Nephron (organoid): ENCODE results near the gene ZFR2.
A peak's percentile ranks its signal among the peaks of the same experiment; 100 is the strongest.

ENCODE experiments used
- H3K27ac Mint-ChIP-seq, 3 experiments: 2 replicates each; pipeline ENCODE4 v1.8.0; 2020; ENCODE audit warnings: mixed read lengths in 3 of 3, mild to moderate bottlenecking in 2 of 3, moderate library complexity in 1 of 3
- H3K27me3 Mint-ChIP-seq: 2 replicates; pipeline ENCODE4 v1.8.0; 2021; ENCODE audit warnings: low read depth, mild to moderate bottlenecking, moderate library complexity, mixed read lengths
- H3K36me3 Mint-ChIP-seq: 2 replicates; pipeline ENCODE4 v1.8.0; 2020; ENCODE audit warnings: low read depth, mixed read lengths
- H3K4me1 Mint-ChIP-seq: 2 replicates; pipeline ENCODE4 v1.8.0; 2020; ENCODE audit warnings: mixed read lengths
- H3K4me3 Mint-ChIP-seq, 3 experiments: 2 replicates each; pipeline ENCODE4 v1.8.0; 2020; ENCODE audit warnings: mild to moderate bottlenecking in 3 of 3, mixed read lengths in 3 of 3, moderate library complexity in 2 of 3
- H3K9me3 Mint-ChIP-seq: 2 replicates; pipeline ENCODE4 v1.8.0; 2020; ENCODE audit warnings: mixed read lengths
- TF ChIP-seq, protein P1 (sequence below), 3 experiments: fragments of 200-600 bp; sonication (generic); IDR thresholded peaks; one replicate each; pipeline ENCODE4 v1.5.0; 2021; ENCODE audit warnings: antibody characterized with exemption in 3 of 3; ENCODE audit not compliant: unreplicated experiment in 3 of 3

ZFR2 gene

DNA sequence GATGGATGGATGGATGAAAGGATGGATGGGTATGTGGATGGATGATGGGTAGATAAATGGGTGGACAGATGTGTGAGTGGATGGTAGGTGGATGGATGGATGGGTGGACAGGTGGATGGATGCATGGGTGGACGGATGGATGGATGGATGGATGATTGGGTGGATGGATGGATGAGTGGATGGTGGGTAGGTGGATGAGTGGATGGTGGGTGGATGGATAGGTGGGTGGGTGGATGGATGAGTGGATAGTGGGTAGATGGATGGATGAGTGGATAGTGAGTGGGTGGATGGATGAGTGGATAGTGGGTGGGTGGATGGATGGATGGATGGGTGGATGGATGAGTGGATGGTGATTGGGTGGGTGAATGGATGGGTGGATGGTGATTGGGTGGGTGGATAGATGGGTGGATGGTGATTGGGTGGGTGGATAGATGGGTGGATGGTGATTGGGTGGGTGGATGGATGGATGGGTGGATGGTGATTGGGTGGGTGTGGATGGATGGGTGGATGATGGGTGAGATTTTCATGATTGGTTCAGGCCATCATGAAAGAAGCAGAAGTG is 92.3 kb downstream of the ZFR2 start:
- Mint-ChIP-seq H3K36me3 (no peaks in the 10 kb centered on the region), H3K9me3 (peaks cover 8% of the 10 kb centered on the region), H3K27ac (no peak overlapping the region), H3K27me3 (peaks cover 20% of the 10 kb centered on the region), H3K4me1 (peaks cover 3% of the 10 kb centered on the region), H3K4me3 (no peak overlapping the region)
- TF ChIP-seq, protein P1, sequence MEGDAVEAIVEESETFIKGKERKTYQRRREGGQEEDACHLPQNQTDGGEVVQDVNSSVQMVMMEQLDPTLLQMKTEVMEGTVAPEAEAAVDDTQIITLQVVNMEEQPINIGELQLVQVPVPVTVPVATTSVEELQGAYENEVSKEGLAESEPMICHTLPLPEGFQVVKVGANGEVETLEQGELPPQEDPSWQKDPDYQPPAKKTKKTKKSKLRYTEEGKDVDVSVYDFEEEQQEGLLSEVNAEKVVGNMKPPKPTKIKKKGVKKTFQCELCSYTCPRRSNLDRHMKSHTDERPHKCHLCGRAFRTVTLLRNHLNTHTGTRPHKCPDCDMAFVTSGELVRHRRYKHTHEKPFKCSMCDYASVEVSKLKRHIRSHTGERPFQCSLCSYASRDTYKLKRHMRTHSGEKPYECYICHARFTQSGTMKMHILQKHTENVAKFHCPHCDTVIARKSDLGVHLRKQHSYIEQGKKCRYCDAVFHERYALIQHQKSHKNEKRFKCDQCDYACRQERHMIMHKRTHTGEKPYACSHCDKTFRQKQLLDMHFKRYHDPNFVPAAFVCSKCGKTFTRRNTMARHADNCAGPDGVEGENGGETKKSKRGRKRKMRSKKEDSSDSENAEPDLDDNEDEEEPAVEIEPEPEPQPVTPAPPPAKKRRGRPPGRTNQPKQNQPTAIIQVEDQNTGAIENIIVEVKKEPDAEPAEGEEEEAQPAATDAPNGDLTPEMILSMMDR (IDR thresholded peaks at IDR 0.05; ENCODE audit: unreplicated experiment in 3 of 3) = no peak

GRCh38 chr19:3775831-3776230 is 93.0 kb downstream of the ZFR2 start:
- Mint-ChIP-seq H3K4me3 (no peak overlapping the region), H3K9me3 (peaks cover under 1% of the 10 kb centered on the region), H3K27ac (no peak overlapping the region)

GRCh38 chr19:3775374-3775711 is 93.5 kb downstream of the ZFR2 start:
- TF ChIP-seq, protein P1 (IDR thresholded peaks at IDR 0.05; ENCODE audit: unreplicated experiment in 3 of 3) = no peak
- H3K4me3 Mint-ChIP-seq = no peak overlapping the region
- H3K27ac Mint-ChIP-seq = no peak overlapping the region
- H3K36me3 Mint-ChIP-seq = no peaks in the 10 kb centered on the region
- no peaks in the 10 kb centered on the region for H3K9me3 Mint-ChIP-seq
- peaks cover 13% of the 10 kb centered on the region for H3K27me3 Mint-ChIP-seq
- peaks cover 9% of the 10 kb centered on the region for H3K4me1 Mint-ChIP-seq

More at GRCh38 chr19:3775831-3776230, 93.0 kb downstream of the ZFR2 start:
- Mint-ChIP-seq H3K36me3 (no peaks in the 10 kb centered on the region), H3K4me1 (peaks cover 9% of the 10 kb centered on the region), H3K27me3 (peaks cover 13% of the 10 kb centered on the region)
- TF ChIP-seq, protein P1 (IDR thresholded peaks at IDR 0.05; ENCODE audit: unreplicated experiment in 3 of 3) = no peak

- H3K4me3 Mint-ChIP-seq = no peak overlapping the region
These were observed 94.0 kb downstream of the ZFR2 start for GRCh38 chr19:3774621-3775373.

GRCh38 chr19:3773814-3774515 is 94.9 kb downstream of the ZFR2 start:
- TF ChIP-seq, protein P1 (IDR thresholded peaks at IDR 0.05; ENCODE audit: unreplicated experiment in 3 of 3) = no peak
- Mint-ChIP-seq H3K9me3 (no peaks in the 10 kb centered on the region), H3K4me1 (peaks cover 9% of the 10 kb centered on the region), H3K36me3 (peaks cover 1% of the 10 kb centered on the region), H3K4me3 (no peak overlapping the region), H3K27ac (peak overlapping the region in 1 of 3 experiments; percentile 15), H3K27me3 (peaks cover 13% of the 10 kb centered on the region)

More at GRCh38 chr19:3774621-3775373, 94.0 kb downstream of the ZFR2 start:
- no peaks in the 10 kb centered on the region for H3K9me3 Mint-ChIP-seq
- TF ChIP-seq, protein P1 (IDR thresholded peaks at IDR 0.05; ENCODE audit: unreplicated experiment in 3 of 3) = no peak
- H3K27me3 Mint-ChIP-seq = peaks cover 13% of the 10 kb centered on the region
- no peak overlapping the region for H3K27ac Mint-ChIP-seq
- peaks cover 9% of the 10 kb centered on the region for H3K4me1 Mint-ChIP-seq
- H3K36me3 Mint-ChIP-seq = no peaks in the 10 kb centered on the region
